GM21526 (cell line): ENCODE measurements around the gene SLC2A10.
"Not testable (repeated sequence)": the region's sequence is repeated elsewhere in the genome, so short reads cannot be mapped to it uniquely, and the experiment has no call there.

Experiments used
- ATAC-seq: cut with Tn5 transposase; IDR thresholded peaks from one replicate; pipeline ENCODE4 v1.9.1; 2021; ENCODE audit warnings: moderate library complexity; ENCODE audit not compliant: unreplicated experiment, low FRiP score

The SLC2A10 gene

GRCh38 chr20:46709459-46710152 lies at the start of gene SLC2A10:
Gene SLC2A10, plus strand, starts transcription at chr20:46709649. Its CDS starts 88 bp downstream, at chr20:46709737.
- ATAC-seq, result no peak

GRCh38 chr20:46660487-46660886 lies 49.0 kb upstream of the SLC2A10 start:
- no peak for ATAC-seq

- ATAC-seq, result no peak
Observed at GRCh38 chr20:46661659-46662058, 47.8 kb upstream of the SLC2A10 start.

GRCh38 chr20:46663531-46663930 lies 45.9 kb upstream of the SLC2A10 start:
- no peak for ATAC-seq

- ATAC-seq, result no peak
Observed at GRCh38 chr20:46665602-46666001, 43.8 kb upstream of the SLC2A10 start.

GRCh38 chr20:46666306-46666705 lies 43.1 kb upstream of the SLC2A10 start:
- ATAC-seq, result no peak

GRCh38 chr20:46666818-46667515 lies 42.5 kb upstream of the SLC2A10 start:
- no peak for ATAC-seq

GRCh38 chr20:46670228-46670584 lies 39.2 kb upstream of the SLC2A10 start:
- no peak for ATAC-seq

GRCh38 chr20:46670585-46671584 lies 38.6 kb upstream of the SLC2A10 start:
- ATAC-seq, result no peak

- no peak for ATAC-seq
Observed at GRCh38 chr20:46671866-46672542, 37.4 kb upstream of the SLC2A10 start.

GRCh38 chr20:46672543-46673148 lies 36.8 kb upstream of the SLC2A10 start:
- ATAC-seq, result no peak

GRCh38 chr20:46673394-46674252 lies 35.8 kb upstream of the SLC2A10 start:
- no peak for ATAC-seq

GRCh38 chr20:46674253-46675083 lies 35.0 kb upstream of the SLC2A10 start:
- no peak for ATAC-seq

- not testable (repeated sequence) for ATAC-seq
Observed at GRCh38 chr20:46676649-46677316, 32.7 kb upstream of the SLC2A10 start.

GRCh38 chr20:46677608-46678007 lies 31.8 kb upstream of the SLC2A10 start:
- no peak for ATAC-seq

- no peak for ATAC-seq
Observed at GRCh38 chr20:46678516-46678915, 30.9 kb upstream of the SLC2A10 start.

GRCh38 chr20:46680684-46681031 lies 28.8 kb upstream of the SLC2A10 start:
- ATAC-seq, result no peak
